GM18526 (cell line): ENCODE data around the gene CEBPG.

ENCODE experiments used
- POLR2A ChIP-seq: IDR thresholded peaks from 3 replicates; pipeline ENCODE4 v1.6.1; 2011; ENCODE audit not compliant: insufficient read length; ENCODE audit errors: extremely low read depth

Gene CEBPG

DNA sequence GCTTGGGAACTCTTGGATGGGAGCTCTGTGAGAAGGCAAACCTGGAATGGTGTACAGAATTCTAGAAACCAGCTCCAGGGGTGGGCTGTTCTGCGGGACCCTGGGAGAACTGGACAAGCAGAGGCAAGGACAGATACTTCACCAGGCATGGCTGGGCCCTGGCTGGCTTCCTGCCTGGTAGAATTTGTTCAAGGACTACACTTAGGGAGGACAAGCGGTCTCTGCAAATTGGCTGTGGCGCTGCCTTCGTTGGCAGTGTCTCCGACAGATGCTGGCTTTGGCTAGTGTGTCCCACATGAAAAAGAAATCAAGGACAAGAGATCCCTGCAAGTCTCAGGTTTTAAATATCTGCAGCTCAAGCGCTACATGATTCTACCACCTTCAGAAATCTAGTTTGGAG is 12.4 kb downstream of the CEBPG start:
- no peak for TF ChIP-seq POLR2A

DNA sequence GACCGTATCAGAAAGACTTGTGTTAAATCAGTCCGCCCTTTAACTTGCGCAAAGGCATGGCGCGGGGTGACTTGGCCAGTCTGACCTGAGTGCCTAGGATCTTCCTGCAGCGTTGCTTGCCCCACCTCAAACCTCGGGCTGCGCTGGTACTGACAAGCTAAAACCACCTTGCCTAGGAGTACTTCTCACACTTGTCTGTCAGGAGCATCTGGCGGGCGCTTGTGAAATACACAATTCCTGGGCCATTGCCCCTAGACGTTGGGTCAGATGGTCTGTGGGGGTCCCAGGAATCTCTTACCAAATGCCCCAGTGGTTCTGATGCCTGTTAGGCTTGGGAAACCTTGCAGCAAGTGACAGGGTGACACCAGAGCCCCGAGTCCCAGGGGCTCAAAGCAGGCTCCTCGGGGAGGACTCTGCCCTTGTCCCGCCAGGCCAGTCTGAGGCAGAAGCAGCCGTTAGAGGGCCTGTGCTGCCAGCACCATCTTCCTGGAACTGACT is 12.9 kb downstream of the CEBPG start:
- TF ChIP-seq POLR2A: no peak

GRCh38 chr19:33387351-33388230 is 14.1 kb downstream of the CEBPG start:
- TF ChIP-seq POLR2A: no peak

- TF ChIP-seq POLR2A: no peak
Observed at GRCh38 chr19:33388231-33388724, 14.8 kb downstream of the CEBPG start.

GRCh38 chr19:33388725-33389420 is 15.4 kb downstream of the CEBPG start:
- no peak for TF ChIP-seq POLR2A

- TF ChIP-seq POLR2A: no peak
Observed at GRCh38 chr19:33389421-33390100, 16.1 kb downstream of the CEBPG start.

- TF ChIP-seq POLR2A: no peak
Observed at GRCh38 chr19:33390101-33390907, 16.8 kb downstream of the CEBPG start.

- no peak for TF ChIP-seq POLR2A
Observed at GRCh38 chr19:33390908-33391630, 17.6 kb downstream of the CEBPG start.

GRCh38 chr19:33391631-33392249 is 18.2 kb downstream of the CEBPG start:
- no peak for TF ChIP-seq POLR2A

DNA sequence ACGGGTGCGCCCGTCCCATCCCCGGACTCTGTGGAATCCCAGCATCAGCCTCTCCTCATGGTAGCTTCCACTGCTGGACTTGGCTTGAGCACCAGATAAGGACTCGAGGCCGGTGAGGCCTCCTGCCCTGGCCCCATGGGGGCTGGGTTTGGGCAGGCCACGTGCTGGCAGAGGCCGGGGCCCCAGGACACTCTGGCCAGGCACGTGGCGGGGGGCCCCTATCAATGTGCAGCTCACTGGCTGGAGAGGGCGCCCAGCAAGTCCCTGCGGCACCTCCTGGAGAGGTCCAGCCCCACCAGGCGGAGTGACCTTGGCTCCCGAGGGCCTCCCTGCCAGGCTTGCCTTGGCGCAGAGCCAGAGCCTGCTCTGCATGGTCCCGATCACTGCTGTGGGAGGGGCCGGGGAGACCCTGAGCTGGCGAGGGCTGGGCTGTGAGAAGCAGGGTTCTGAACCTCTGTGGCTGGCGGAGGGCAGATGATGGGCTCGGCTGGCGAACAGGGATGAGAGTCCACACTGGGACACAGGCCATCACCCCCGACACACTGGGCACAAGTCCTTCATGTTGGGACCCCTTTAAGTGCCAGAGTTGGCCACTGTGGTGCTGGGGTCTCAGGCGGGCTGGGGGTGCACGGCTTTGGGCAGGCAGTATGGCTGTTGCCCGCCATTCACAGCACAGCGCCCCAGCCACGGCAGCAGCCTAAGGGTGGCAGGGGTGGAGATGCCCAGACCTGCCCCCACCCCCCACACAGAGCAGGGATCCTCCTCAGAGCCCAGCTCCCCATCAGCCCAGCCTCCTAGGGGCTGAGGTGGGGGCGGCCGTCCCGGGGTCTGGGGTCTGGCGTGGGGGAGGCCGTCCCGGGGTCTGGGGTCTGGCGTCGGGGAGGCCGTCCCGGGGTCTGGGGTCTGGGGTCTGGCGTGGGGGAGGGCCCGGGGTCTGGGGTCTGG is 19.1 kb downstream of the CEBPG start:
- TF ChIP-seq POLR2A: no peak

DNA sequence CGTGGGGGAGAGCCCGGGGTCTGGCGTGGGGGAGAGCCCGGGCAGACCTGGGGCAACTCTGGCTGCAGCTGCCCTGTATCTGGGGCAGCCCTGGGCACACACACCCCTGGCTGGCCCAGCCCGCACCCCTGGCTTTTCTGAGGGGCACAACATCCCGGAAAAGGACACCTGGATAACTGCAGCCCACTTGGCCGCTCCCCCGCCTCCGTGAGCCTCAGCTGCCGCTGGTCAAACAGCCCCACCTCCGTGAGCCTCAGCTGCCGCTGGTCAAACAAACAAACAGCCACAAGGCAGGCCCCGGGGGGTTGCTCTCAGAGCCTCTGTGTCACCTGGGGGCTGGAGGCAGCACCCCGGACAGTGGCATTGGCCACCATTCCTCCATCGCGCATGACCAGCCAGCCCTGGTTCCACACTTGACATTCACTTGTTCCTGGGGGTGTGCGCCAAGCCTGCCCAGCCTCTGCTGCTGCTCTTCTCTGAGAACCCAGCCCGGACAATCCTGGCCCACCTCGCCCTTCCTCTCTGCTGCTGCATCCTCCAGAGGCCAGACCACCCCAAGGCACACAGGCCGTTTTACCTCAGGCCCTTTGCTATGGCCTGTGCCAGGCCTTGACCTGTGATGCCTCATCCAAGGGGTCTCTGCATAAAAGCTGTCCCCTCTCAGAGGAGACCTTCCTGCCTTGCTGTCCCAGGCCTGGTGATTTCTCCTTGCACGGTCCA is 19.9 kb downstream of the CEBPG start:
- TF ChIP-seq POLR2A: no peak

DNA sequence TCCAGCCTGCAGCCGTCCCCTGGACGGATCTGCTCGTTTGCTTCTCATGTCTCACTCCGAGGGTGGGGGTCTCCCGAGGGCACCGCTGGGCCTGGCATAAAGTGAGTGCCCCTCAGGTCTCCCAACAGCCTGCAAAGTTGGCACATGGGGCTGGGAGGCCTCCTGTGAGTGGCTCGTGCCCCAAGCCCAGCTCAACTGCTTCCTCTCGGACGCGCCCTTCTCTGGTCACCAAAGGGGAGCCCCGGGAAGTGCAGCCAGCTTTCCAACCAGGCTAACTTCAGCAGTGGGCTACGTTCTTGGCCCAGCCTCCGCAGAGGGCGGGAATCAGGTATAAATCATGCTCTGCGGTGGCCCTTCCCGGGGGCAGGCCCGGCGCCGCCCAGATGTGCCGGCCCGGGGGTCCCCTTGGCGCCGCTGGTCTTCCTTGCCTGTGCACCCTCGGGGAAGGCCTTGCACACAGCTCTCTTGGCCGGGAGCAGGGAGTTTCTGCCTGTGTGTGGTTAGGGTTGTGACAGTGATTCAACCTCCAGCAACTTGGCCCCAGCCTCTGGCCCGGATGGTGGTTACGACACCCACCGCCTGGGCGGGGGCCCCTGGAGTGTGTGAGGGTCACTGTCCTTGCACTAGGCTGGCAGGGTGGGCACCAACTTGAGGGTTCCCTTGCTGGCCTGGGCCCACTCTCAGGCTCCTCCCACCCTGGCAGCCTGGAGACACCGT is 20.7 kb downstream of the CEBPG start:
- no peak for TF ChIP-seq POLR2A
